Measurements from ENCODE around the gene TAPBP.
A peak's percentile ranks its signal among the peaks of the same experiment; 100 is the strongest.
"Not testable (repeated sequence)": the region's sequence is repeated elsewhere in the genome, so short reads cannot be mapped to it uniquely, and the experiment has no call there.

The TAPBP gene

GRCh38 chr6:33313709-33314514 lies at the start of gene TAPBP:
Gene TAPBP (minus strand): TSS chr6:33314078. CDS start chr6:33314041, 37 bp downstream.
- DNase-seq, result peak; percentile 65

GRCh38 chr6:33363486-33363885 lies 49.6 kb upstream of the TAPBP start:
- DNase-seq, result not testable (repeated sequence)

GRCh38 chr6:33359331-33359730 lies 45.5 kb upstream of the TAPBP start:
- no peak for DNase-seq

- not testable (repeated sequence) for DNase-seq
These were observed 43.4 kb upstream of the TAPBP start for GRCh38 chr6:33357160-33357871.

GRCh38 chr6:33356295-33356694 lies 42.4 kb upstream of the TAPBP start:
- DNase-seq, result no peak

- DNase-seq, result not testable (repeated sequence)
These were observed 42.0 kb upstream of the TAPBP start for GRCh38 chr6:33355860-33356259.

GRCh38 chr6:33347816-33348215 lies 33.9 kb upstream of the TAPBP start:
- DNase-seq, result no peak

GRCh38 chr6:33346972-33347371 lies 33.1 kb upstream of the TAPBP start:
- DNase-seq, result not testable (repeated sequence)

GRCh38 chr6:33344701-33345697 lies 31.1 kb upstream of the TAPBP start:
- DNase-seq, result peak; percentile 77

- no peak for DNase-seq
These were observed 30.2 kb upstream of the TAPBP start for GRCh38 chr6:33343953-33344611.

- not testable (repeated sequence) for DNase-seq
These were observed 29.7 kb upstream of the TAPBP start for GRCh38 chr6:33343606-33343952.

- DNase-seq, result no peak
These were observed 25.3 kb upstream of the TAPBP start for GRCh38 chr6:33339193-33339592.

- DNase-seq, result no peak
These were observed 22.6 kb upstream of the TAPBP start for GRCh38 chr6:33336495-33336894.

- DNase-seq, result no peak
These were observed 22.0 kb upstream of the TAPBP start for GRCh38 chr6:33335916-33336315.

GRCh38 chr6:33333666-33334065 lies 19.8 kb upstream of the TAPBP start:
- no peak for DNase-seq

- no peak for DNase-seq
These were observed 16.9 kb upstream of the TAPBP start for GRCh38 chr6:33330736-33331135.

- no peak for DNase-seq
These were observed 15.2 kb upstream of the TAPBP start for GRCh38 chr6:33329058-33329457.

- DNase-seq, result no peak
These were observed 10.2 kb upstream of the TAPBP start for GRCh38 chr6:33324125-33324524.

- no peak for DNase-seq
These were observed 9.7 kb upstream of the TAPBP start for GRCh38 chr6:33323623-33323948.

GRCh38 chr6:33321227-33321626 lies 7.3 kb upstream of the TAPBP start:
- DNase-seq, result no peak

GRCh38 chr6:33320315-33321181 lies 6.7 kb upstream of the TAPBP start:
- DNase-seq, result peak; percentile 84

GRCh38 chr6:33319939-33320314 lies 6.0 kb upstream of the TAPBP start:
- DNase-seq, result no peak
